ENCODE data around the gene NT5DC3.

DNA sequence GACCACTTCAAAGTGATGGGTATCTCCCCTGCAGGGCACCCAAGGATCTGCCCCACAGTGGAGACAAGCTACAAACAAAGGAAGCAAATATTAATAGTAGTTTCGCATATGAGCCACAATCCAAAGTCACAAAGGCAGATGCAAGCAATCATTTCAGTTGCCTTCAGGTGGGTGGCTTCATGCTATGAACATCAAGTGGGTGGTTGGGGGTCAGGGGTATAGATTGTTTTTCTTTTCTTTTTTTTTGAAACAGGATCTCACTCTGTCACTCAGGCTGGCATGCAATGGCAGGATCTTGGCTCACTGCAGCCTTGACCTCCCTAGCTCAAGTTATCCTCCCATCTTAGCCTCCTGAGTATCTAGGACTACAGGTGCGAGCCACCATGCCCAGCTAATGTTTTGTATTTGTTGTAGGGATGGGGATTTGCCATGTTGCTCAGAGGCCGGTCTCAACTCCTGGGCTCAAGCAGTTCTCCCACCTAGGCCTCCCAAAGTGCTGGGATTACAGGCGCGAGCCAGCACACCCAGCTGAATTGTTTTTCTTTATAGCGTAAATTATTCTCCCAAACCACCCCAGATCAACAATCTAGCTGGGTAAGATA is 13.4 kb upstream of the NT5DC3 start:
- TF ChIP-seq, protein P1, sequence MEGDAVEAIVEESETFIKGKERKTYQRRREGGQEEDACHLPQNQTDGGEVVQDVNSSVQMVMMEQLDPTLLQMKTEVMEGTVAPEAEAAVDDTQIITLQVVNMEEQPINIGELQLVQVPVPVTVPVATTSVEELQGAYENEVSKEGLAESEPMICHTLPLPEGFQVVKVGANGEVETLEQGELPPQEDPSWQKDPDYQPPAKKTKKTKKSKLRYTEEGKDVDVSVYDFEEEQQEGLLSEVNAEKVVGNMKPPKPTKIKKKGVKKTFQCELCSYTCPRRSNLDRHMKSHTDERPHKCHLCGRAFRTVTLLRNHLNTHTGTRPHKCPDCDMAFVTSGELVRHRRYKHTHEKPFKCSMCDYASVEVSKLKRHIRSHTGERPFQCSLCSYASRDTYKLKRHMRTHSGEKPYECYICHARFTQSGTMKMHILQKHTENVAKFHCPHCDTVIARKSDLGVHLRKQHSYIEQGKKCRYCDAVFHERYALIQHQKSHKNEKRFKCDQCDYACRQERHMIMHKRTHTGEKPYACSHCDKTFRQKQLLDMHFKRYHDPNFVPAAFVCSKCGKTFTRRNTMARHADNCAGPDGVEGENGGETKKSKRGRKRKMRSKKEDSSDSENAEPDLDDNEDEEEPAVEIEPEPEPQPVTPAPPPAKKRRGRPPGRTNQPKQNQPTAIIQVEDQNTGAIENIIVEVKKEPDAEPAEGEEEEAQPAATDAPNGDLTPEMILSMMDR (IDR thresholded peaks at IDR 0.05; ENCODE audit: low read length) = no peak
- no peak for TF ChIP-seq EZH2 (IDR thresholded peaks at IDR 0.05; ENCODE audit: borderline replicate concordance, low read length)

Data from OCI-LY1 (cell line).